Adrenal gland (tissue), 12 donors: ENCODE data around the gene ELOVL2. TPM values are rescaled to one million over a fixed set of nuclear protein-coding genes. Genes with fewer than 3 reads are reported as not detected.

Experiments
- DNase-seq, 7 donors: peaks; one replicate each; pipeline ENCODE4 v3.0.0-alpha.2; 2019 to 2020
- H3K27ac ChIP-seq, 5 donors: fragments of 200-600 bp; sonication (generic) in 4 of 5; 1 replicate in 3 of 5; 2 replicates in 2 of 5; pipeline versions ENCODE4 v1.5.1 to v1.8.0; 2016 to 2020; ENCODE audit warnings: mild to moderate bottlenecking in 1 of 5
- H3K27me3 ChIP-seq: fragments of 200-600 bp; 2 replicates; pipeline ENCODE4 v1.8.0; 2021
- H3K36me3 ChIP-seq, 2 donors: fragments of 200-600 bp; replicated peaks in 1 of 2; 1 replicate in 1 of 2; 2 replicates in 1 of 2; pipeline versions ENCODE4 v1.5.1 to v1.8.0; 2018 to 2022
- H3K4me1 ChIP-seq, 2 donors: fragments of 200-600 bp; replicated peaks in 1 of 2; 1 replicate in 1 of 2; 2 replicates in 1 of 2; pipeline versions ENCODE4 v1.5.1 to v1.8.0; 2018 to 2021
- H3K4me3 ChIP-seq, 4 donors: fragments of 200-600 bp; sonication (generic) in 3 of 4; one replicate each; pipeline ENCODE4 v1.5.1; 2016 to 2018
- H3K9me3 ChIP-seq, 3 donors: fragments of 200-600 bp; sonication (generic) in 1 of 3; replicated peaks in 1 of 3; 1 replicate in 2 of 3; 2 replicates in 1 of 3; pipeline versions ENCODE4 v1.5.1 to v1.8.0; 2016 to 2021
- POLR2A ChIP-seq, 2 donors: fragments of 450-650 bp; IDR thresholded peaks; one replicate each; pipeline ENCODE4 v1.6.1; 2017; ENCODE audit warnings: antibody characterized with exemption in 2 of 2, mild to moderate bottlenecking in 2 of 2, moderate library complexity in 1 of 2
- WGBS, 4 donors: extraction: QIAGEN DNeasy Blood & Tissue Kit in 2 of 4; methylation state at CpG; one replicate each; pipeline versions ENCODE4 v1.1.5 to v1.1.7; 2013 to 2017; 5-methylcytosine and 5-hydroxymethylcytosine counted together
- intact Hi-C, 2 donors: fragments of 100-400 bp; cut with DNase I; formaldehyde crosslinking; loops; one replicate each; pipeline versions ENCODE4 v1.14.1 to v1.15.0; 2022 to 2023
- polyA plus RNA-seq, 3 donors: library from polyadenylated mRNA; stranded (reverse); fragments of 200-250 nt in 2 of 3; fragments of 350-450 nt in 1 of 3; fragmentation: Illumina TruSeq in 1 of 3; extraction: RNeasy Lipid Tissue Mini Kit (QIAGEN cat#74804) in 1 of 3; gene quantifications; one replicate each; pipeline ENCODE4 v1.2.3, GENCODE V29; 2013 to 2014
- total RNA-seq, 9 donors: library from RNA; depleted of rRNA in 4 of 9; stranded (reverse); fragments of >200 nt in 4 of 9; fragments of 120-200 nt in 1 of 9; fragmentation: NEBNext Ultra II Directional in 1 of 9; extraction: Animal tissue kit (Norgen Biotek cat#: 25700) in 1 of 9; gene quantifications; one replicate each; pipeline versions ENCODE4 v1.1.0 to v1.2.4, GENCODE V29; 2013 to 2023
- TF ChIP-seq, protein P1 (sequence below), 6 experiments: fragments of 450-650 bp in 4 of 6; fragments of 200-600 bp in 2 of 6; sonication (generic) in 1 of 6; IDR thresholded peaks; 1 replicate in 5 of 6; 2 replicates in 1 of 6; pipeline versions ENCODE4 v1.5.1 to v1.8.0; 2016 to 2021; ENCODE audit warnings: antibody characterized with exemption in 6 of 6, mild to moderate bottlenecking in 2 of 6, moderate library complexity in 1 of 6
- donor health status: healthy with polysubstance abuse.
- donor health status: Bipolar disorder and iron deficiency.
- donor health status: DM: yes; HTN: yes; CAD: no.
- donor health status: DM: no; HTN: no; CAD: no.
- donor health status: DM: no; HTN: no; CAD: no.
- donor health status: DM: yes; HTN: yes; CAD: no.

The ELOVL2 gene
- total and polyA plus RNA-seq, 12 donors: 0.34 to 1.8 (median 0.92) TPM

GRCh38 chr6:11042025-11042749, 1.9 kb downstream of the ELOVL2 start:
- Histone ChIP-seq H3K4me3 (no peak overlapping the region), H3K27ac (no peak overlapping the region), H3K9me3 (no peaks in the 10 kb centered on the region), H3K4me1 (peaks cover 0 to 5% of the 10 kb centered on the region in 2 donors), H3K36me3 (no peaks in the 10 kb centered on the region), H3K27me3 (peaks cover 34% of the 10 kb centered on the region)
- WGBS, 4 donors: 59 to 71% (median 66%) methylated on average over 10 of the region's 10 CpGs
- TF ChIP-seq, protein P1, sequence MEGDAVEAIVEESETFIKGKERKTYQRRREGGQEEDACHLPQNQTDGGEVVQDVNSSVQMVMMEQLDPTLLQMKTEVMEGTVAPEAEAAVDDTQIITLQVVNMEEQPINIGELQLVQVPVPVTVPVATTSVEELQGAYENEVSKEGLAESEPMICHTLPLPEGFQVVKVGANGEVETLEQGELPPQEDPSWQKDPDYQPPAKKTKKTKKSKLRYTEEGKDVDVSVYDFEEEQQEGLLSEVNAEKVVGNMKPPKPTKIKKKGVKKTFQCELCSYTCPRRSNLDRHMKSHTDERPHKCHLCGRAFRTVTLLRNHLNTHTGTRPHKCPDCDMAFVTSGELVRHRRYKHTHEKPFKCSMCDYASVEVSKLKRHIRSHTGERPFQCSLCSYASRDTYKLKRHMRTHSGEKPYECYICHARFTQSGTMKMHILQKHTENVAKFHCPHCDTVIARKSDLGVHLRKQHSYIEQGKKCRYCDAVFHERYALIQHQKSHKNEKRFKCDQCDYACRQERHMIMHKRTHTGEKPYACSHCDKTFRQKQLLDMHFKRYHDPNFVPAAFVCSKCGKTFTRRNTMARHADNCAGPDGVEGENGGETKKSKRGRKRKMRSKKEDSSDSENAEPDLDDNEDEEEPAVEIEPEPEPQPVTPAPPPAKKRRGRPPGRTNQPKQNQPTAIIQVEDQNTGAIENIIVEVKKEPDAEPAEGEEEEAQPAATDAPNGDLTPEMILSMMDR (IDR thresholded peaks at IDR 0.05): no peak
- no peak for TF ChIP-seq POLR2A (IDR thresholded peaks at IDR 0.05)
- intact Hi-C loops: no loop called here
- DNase-seq: no peak

DNA sequence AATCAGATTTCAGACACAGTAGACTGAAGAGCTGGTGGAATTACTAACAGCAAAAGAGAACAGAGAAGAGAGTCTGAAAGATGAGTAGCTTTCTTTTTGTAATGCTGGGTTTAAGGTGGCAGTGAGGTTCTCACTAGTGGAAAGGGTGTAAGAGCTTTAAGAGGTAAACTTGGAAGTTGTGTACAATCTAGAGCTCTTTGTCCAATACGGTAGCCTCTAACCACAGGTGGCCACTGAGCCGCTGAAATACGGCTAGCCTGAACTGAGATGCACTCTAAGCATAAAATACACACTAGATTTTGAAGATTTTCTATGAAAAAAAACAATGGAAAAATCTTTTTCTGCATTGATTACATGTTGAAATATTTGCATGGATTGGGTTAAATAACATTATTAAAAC, 4.0 kb downstream of the ELOVL2 start:
- DNase-seq: no peak
- no peak overlapping the region for H3K27ac ChIP-seq
- H3K4me1 ChIP-seq: peaks cover 0 to 5% of the 10 kb centered on the region in 2 donors
- no peak for TF ChIP-seq POLR2A (IDR thresholded peaks at IDR 0.05)
- TF ChIP-seq, protein P1 (IDR thresholded peaks at IDR 0.05): no peak
- intact Hi-C loops: no loop called here
- peaks cover 23% of the 10 kb centered on the region for H3K27me3 ChIP-seq
- no peaks in the 10 kb centered on the region for H3K36me3 ChIP-seq
- no peak overlapping the region for H3K4me3 ChIP-seq
- WGBS, 4 donors: 78 to 90% (median 88%) methylated on average over 3 of the region's 3 CpGs
- no peaks in the 10 kb centered on the region for H3K9me3 ChIP-seq

GRCh38 chr6:11039040-11039439, 5.1 kb downstream of the ELOVL2 start:
- DNase-seq: no peak
- 58 to 71% (median 61%) methylated on average over 1 of the region's 1 CpG for WGBS, 4 donors
- Histone ChIP-seq H3K27ac (no peak overlapping the region), H3K36me3 (no peaks in the 10 kb centered on the region), H3K4me1 (peaks cover 0 to 5% of the 10 kb centered on the region in 2 donors), H3K9me3 (no peaks in the 10 kb centered on the region), H3K4me3 (no peak overlapping the region), H3K27me3 (peaks cover 15% of the 10 kb centered on the region)
- TF ChIP-seq POLR2A (IDR thresholded peaks at IDR 0.05): no peak
- TF ChIP-seq, protein P1 (IDR thresholded peaks at IDR 0.05): no peak
- intact Hi-C loops: no loop called here

- intact Hi-C loops: no loop called here
- no peak for TF ChIP-seq POLR2A (IDR thresholded peaks at IDR 0.05)
- TF ChIP-seq, protein P1 (IDR thresholded peaks at IDR 0.05): no peak
- Histone ChIP-seq H3K4me1 (no peaks in the 10 kb centered on the region), H3K36me3 (no peaks in the 10 kb centered on the region), H3K27ac (no peak overlapping the region), H3K27me3 (peaks cover 9% of the 10 kb centered on the region), H3K9me3 (no peaks in the 10 kb centered on the region), H3K4me3 (no peak overlapping the region)
- DNase-seq: no peak
- WGBS, 4 donors: 60 to 71% (median 62%) methylated on average over 2 of the region's 2 CpGs
Measured at GRCh38 chr6:11036977-11037430, 7.1 kb downstream of the ELOVL2 start.
